Choroid plexus epithelial cell (primary cell): ENCODE measurements around the gene RREB1.

Experiments used
- DNase-seq: peaks from one replicate; pipeline ENCODE4 v3.0.0-alpha.2; 2010; ENCODE audit warnings: low read depth
- H3K4me3 ChIP-seq: 2 replicates; pipeline ENCODE4 v1.5.1; 2011; ENCODE audit warnings: low read depth, mild to moderate bottlenecking, control low read depth, low read length, moderate library complexity
- CTCF ChIP-seq: conservative IDR thresholded peaks from 2 replicates; pipeline ENCODE4 v1.5.1; 2011; ENCODE audit warnings: low read depth, mild to moderate bottlenecking, control low read depth, inconsistent platforms, low read length, moderate library complexity

RREB1 gene

DNA sequence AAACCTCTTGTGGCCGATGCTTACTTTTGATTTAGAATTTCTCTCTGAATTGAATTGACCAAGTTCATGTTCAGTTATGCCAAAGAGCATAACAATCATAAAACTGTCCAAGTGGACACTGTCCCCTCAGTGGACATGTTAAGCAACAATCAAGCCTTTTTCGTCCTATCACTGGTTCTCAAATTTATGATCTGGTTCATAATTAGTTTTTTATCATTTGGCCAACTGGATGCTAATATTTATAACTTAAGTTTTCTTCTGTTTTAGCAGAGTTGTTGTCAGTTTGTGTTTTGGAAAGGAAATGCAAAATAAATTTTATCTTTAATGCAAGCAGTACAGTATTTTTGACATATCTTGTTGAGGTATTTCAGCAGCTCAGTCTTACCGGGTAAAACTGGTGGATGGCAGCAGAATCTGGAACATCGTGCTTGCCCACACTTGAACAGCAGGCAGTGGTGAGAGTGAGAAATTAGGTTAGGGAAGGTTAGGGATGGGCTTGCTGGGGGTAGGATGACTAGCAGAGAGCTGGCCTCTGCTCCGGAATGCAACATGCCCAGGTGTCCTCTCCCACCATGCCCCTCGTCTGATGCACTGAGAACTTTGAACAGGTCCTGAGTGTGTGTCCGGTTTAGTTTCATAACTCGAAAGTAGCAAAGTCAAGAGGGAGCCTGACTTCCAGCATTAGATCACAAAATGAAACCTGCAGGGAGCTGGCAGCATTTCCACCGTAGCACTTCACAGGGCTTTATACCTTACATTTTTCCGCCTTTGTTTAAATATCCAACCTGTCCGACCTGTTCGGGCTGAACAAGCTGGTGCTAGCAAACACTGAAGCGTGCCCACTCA is 93.1 kb downstream of the RREB1 start:
- no peak overlapping the region for H3K4me3 ChIP-seq
- no peak for DNase-seq
- TF ChIP-seq CTCF, result no peak

GRCh38 chr6:7201444-7201731 is 93.6 kb downstream of the RREB1 start:
- no peak overlapping the region for H3K4me3 ChIP-seq

GRCh38 chr6:7201732-7202541 is 94.2 kb downstream of the RREB1 start:
- no peak for DNase-seq
- no peak overlapping the region for H3K4me3 ChIP-seq
- TF ChIP-seq CTCF, result no peak

More at GRCh38 chr6:7201444-7201731, 93.6 kb downstream of the RREB1 start:
- no peak for DNase-seq
- no peak for TF ChIP-seq CTCF

DNA sequence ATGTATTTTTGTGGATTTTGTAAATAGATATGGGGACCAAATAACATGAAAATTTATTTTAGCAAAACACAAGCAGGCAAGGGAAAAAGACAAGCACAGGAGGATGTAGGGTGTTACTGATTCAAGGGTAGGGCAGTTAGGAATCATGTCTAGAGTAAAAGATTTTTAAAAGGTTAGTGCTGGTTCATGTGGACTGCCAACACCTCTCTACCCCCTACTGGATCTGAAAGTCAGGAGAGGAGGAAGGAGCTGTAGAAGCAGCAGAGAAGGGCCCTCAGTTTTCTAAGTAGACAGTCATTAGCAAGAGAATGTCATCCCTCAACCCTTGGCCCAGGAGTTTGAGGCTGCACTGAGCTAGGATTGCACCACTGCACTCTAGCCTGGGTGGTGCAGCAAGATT is 95.2 kb downstream of the RREB1 start:
- no peak for TF ChIP-seq CTCF
- DNase-seq, result no peak
- no peak overlapping the region for H3K4me3 ChIP-seq

- no peak for DNase-seq
- no peak overlapping the region for H3K4me3 ChIP-seq
- TF ChIP-seq CTCF, result no peak
Observed at GRCh38 chr6:7203939-7204338, 96.2 kb downstream of the RREB1 start.

DNA sequence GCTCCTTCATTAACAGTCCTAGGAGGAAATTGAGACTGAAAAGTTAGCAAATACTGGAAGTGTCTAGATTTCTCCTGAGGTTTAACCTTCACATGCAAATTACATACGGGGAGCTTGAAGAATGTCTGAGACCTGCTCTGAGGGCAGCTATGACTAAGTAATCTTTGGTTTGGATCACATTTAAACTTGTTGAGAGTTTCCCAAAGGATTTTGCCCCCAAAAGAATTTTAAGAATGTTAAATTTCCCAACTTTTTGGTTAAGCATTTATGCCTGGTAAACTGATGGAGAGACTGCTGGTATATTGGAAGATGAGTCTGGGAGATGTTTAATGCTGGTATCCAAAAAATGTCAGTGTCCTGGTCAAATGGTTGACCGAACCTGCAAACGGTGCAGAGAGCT is 97.0 kb downstream of the RREB1 start:
- no peak overlapping the region for H3K4me3 ChIP-seq
- no peak for TF ChIP-seq CTCF
- DNase-seq, result peak; percentile 10
